Skeletal muscle tissue (tissue), 4 donors: ENCODE data around the gene ERVK3-1. TPM values are rescaled to one million over a fixed set of nuclear protein-coding genes. Genes with fewer than 3 reads are reported as not detected.
"Not testable (repeated sequence)": the region's sequence is repeated elsewhere in the genome, so short reads cannot be mapped to it uniquely, and the experiment has no call there.

Source experiments
- H3K27ac ChIP-seq: one replicate; pipeline ENCODE4 v1.7.0; 2013; ENCODE audit warnings: mild to moderate bottlenecking, low read depth, low read length, inconsistent platforms
- H3K27me3 ChIP-seq, 3 donors: one replicate each; pipeline ENCODE4 v1.7.0; 2013; ENCODE audit warnings: low read length in 3 of 3; ENCODE audit not compliant: control insufficient read depth in 3 of 3, insufficient read depth in 3 of 3
- H3K36me3 ChIP-seq, 3 donors: one replicate each; pipeline ENCODE4 v1.7.0; 2013; ENCODE audit warnings: low read length in 3 of 3; ENCODE audit not compliant: control insufficient read depth in 3 of 3, insufficient read depth in 3 of 3
- H3K4me1 ChIP-seq, 3 donors: one replicate each; pipeline ENCODE4 v1.7.0; 2013; ENCODE audit warnings: low read length in 3 of 3, mild to moderate bottlenecking in 3 of 3; ENCODE audit not compliant: control insufficient read depth in 3 of 3, insufficient read depth in 3 of 3
- H3K4me3 ChIP-seq, 3 donors: one replicate each; pipeline ENCODE4 v1.7.0; 2013; ENCODE audit warnings: low read length in 3 of 3
- H3K9ac ChIP-seq, 3 donors: one replicate each; pipeline ENCODE4 v1.7.0; 2013; ENCODE audit warnings: low read length in 3 of 3, mild to moderate bottlenecking in 3 of 3, moderate library complexity in 2 of 3, low read depth in 1 of 3
- H3K9me3 ChIP-seq, 3 donors: one replicate each; pipeline ENCODE4 v1.7.0; 2013; ENCODE audit warnings: low read length in 3 of 3; ENCODE audit not compliant: control insufficient read depth in 3 of 3
- total RNA-seq: library from RNA; depleted of rRNA; stranded (reverse); fragments of >200 nt; gene quantifications from one replicate; pipeline ENCODE4 v1.2.3, GENCODE V29; 2014
- donor health status: Osteomylitis.

Gene ERVK3-1, protein sequence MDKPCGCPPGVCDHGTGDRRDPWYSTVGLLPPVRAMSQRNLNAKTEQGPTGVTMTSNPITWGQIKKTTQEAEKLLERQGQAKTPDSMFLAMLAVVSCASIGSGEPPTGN
- 14.1 TPM for total RNA-seq

DNA sequence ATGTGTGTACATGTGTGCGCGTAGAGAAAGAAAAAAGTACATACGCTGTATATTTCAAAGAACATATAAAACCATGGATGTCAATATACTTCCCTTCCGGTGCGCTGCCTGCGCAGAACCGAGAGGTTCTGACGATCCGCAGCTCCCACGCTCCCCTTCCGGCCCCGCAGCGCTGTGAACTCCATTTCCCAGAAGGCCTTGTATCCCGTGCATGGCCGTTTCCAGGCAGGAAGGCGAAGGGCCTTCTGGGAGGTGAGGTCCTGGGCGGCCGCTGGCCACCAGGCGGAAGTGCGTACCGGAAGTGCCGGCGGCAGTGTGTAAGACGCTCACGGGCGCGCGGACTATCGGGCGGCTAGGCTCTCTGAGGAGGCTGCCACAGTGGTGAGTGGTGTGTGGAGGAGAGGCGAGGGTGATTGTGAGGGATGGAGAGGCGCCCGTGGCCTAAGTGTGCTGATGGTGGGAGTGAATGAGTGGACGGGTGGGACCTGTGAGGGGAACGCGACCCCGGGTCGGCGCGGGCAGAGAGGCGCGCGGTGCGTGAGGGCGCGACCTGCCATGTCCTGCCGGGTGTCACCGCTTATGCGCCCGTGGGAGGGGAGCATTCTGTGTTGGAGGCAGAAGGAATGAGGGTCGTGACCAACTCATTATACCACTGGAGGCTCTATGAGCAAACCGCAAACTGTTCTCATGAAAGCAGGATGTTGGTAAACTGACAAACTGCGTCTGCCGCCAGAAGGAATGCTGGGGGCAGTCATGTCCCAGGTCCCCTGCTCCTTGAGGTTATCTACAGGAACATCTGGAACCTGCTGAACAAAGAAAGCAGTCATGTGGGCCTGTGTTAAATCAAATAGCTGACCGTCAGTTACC lies at the start of gene ERVK3-1:
ERVK3-1 (plus strand) TSS at position 313 of the 867 bp plus-strand sequence. CDS start 6,792 bp downstream, outside the sequence.
- H3K27me3 ChIP-seq = no peaks in the 10 kb centered on the region
- peak within 1 kb of the TSS; percentile 84 to 100 (median 99) for H3K4me3 ChIP-seq
- peaks cover 0 to 4% (median 0%) of the 10 kb centered on the region in 3 donors for H3K9me3 ChIP-seq
- peaks cover 9 to 18% (median 13%) of the 10 kb centered on the region in 3 donors for H3K4me1 ChIP-seq
- peak within 1 kb of the TSS; percentile 91 for H3K27ac ChIP-seq
- H3K9ac ChIP-seq = peak within 1 kb of the TSS; percentile 93 to 96 (median 95)
- H3K36me3 ChIP-seq = peaks cover 17 to 33% (median 28%) of the 10 kb centered on the region in 3 donors

DNA sequence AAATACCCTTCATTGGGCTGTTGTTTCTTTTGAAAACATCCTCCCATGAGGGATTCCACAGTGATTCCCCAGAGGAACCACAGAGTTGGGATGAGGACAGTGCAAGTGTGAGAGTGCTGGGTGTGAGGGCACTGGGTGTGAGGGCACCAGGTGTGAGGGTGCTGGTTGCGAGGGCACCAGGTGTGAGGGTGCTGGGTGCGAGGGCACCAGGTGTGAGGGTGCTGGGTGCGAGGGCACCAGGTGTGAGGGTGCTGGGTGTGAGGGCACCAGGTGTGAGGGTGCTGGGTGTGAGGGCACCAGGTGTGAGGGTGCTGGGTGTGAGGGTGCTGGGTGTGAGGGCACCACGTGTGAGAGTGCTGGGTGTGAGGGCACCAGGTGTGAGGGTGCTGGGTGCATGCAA lies 46.9 kb upstream of the ERVK3-1 start:
- not testable (repeated sequence) for H3K4me1 ChIP-seq, H3K27ac ChIP-seq, H3K9ac ChIP-seq, H3K27me3 ChIP-seq
- Histone ChIP-seq H3K9me3 (peaks cover 59 to 74% (median 67%) of the 10 kb centered on the region in 3 donors), H3K36me3 (peaks cover 66 to 78% (median 72%) of the 10 kb centered on the region in 3 donors), H3K4me3 (peak overlapping the region; percentile 17 to 60 (median 59))

DNA sequence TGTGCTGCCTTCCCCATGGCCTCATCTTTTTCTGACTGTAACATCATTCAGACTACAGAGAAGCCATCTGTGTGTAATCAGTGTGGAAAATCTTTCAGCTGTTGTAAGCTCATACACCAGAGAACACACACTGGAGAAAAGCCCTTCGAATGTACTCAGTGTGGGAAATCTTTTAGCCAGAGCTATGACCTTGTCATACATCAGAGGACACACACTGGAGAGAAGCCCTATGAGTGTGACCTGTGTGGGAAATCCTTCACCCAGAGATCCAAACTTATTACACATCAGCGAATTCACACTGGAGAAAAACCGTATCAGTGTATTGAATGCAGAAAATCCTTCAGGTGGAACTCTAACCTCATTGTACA lies 43.6 kb upstream of the ERVK3-1 start:
- no peak overlapping the region for H3K9ac ChIP-seq
- H3K27ac ChIP-seq = no peak overlapping the region
- H3K4me3 ChIP-seq = peak overlapping the region; percentile 0 to 60 (median 42)
- H3K9me3 ChIP-seq = peaks cover 66 to 71% (median 70%) of the 10 kb centered on the region in 3 donors
- peaks cover 65 to 74% (median 66%) of the 10 kb centered on the region in 3 donors for H3K36me3 ChIP-seq
- H3K4me1 ChIP-seq = no peaks in the 10 kb centered on the region
- no peaks in the 10 kb centered on the region for H3K27me3 ChIP-seq

DNA sequence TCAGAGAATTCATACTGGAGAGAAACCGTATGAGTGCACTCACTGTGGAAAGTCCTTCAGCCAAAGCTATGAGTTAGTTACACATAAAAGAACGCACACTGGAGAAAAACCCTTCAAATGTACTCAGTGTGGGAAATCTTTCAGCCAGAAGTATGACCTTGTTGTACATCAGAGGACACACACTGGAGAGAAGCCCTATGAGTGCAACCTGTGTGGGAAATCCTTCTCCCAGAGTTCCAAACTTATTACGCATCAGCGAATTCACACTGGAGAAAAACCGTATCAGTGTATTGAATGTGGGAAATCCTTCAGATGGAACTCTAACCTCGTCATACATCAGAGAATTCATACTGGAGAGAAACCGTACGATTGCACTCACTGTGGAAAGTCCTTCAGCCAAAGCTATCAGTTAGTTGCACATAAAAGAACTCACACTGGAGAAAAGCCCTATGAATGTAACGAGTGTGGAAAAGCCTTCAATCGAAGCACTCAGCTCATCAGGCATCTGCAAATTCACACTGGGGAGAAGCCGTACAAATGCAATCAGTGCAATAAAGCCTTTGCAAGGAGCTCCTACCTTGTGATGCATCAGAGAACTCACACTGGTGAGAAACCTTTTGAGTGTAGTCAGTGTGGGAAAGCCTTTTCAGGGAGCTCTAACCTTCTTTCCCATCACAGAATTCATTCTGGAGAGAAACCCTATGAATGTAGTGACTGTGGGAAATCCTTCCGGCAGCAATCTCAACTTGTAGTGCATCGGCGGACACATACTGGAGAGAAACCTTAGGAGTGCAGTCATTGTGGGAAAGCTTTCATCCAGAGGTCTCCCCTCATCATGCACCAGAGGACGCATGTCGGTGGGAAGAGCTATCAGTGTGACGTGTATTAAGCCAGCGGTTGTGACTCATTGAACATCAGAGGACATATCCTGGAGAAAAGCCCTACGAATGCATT lies 42.9 kb upstream of the ERVK3-1 start:
- Histone ChIP-seq H3K4me3 (peak overlapping the region; percentile 42 to 60 (median 58)), H3K36me3 (peaks cover 62 to 75% (median 64%) of the 10 kb centered on the region in 3 donors)

DNA sequence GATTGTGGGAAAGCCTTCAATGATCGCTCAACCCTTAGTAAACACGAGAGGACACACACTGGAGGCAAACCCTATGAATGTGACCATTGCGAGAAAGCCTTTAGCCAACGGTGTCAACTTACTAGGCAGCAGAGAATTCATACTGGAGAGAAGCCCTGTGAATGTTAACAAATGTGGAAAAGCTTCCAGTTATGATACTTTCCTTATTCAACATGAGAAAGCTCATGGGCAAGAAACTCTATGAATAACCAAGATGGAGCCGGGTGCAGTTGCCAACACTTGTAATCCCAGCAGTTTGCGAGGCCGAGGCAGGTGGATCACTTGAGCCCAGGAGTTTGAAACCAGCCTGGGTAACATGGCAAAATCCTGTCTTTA lies 42.3 kb upstream of the ERVK3-1 start:
- peaks cover 60 to 69% (median 67%) of the 10 kb centered on the region in 3 donors for H3K9me3 ChIP-seq
- no peak overlapping the region for H3K27ac ChIP-seq
- no peaks in the 10 kb centered on the region for H3K4me1 ChIP-seq
- peaks cover 55 to 69% (median 57%) of the 10 kb centered on the region in 3 donors for H3K36me3 ChIP-seq
- H3K9ac ChIP-seq = no peak overlapping the region
- H3K4me3 ChIP-seq = peak overlapping the region; percentile 42 to 60 (median 58)
- H3K27me3 ChIP-seq = no peaks in the 10 kb centered on the region

More for the DNA sequence above, 42.9 kb upstream of the ERVK3-1 start:
- H3K27me3 ChIP-seq = no peaks in the 10 kb centered on the region
- no peak overlapping the region for H3K9ac ChIP-seq
- no peaks in the 10 kb centered on the region for H3K4me1 ChIP-seq
- no peak overlapping the region for H3K27ac ChIP-seq
- H3K9me3 ChIP-seq = peaks cover 66 to 75% (median 73%) of the 10 kb centered on the region in 3 donors

DNA sequence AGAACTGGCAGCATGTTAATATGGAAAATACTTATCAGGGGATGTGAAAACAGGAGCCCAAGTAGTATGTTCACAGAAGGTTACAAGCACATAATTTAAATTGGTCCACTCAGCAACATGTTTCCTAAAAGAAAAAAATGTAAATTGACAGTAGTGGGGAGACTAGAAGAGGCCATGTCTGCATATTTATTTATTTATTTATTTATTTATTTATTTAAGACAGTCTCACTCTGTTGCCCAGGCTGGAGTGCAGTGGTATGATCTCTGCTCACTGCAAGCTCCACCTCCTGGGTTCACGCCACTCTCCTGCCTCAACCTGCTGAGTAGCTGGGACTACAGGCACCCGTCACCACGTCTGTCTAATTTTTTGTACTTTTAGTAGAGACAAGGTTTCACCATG lies 40.1 kb upstream of the ERVK3-1 start:
- H3K27ac ChIP-seq = no peak overlapping the region
- no peaks in the 10 kb centered on the region for H3K4me1 ChIP-seq
- peaks cover 45 to 64% (median 56%) of the 10 kb centered on the region in 3 donors for H3K9me3 ChIP-seq
- peaks cover 40 to 57% (median 41%) of the 10 kb centered on the region in 3 donors for H3K36me3 ChIP-seq
- H3K27me3 ChIP-seq = no peaks in the 10 kb centered on the region
- H3K4me3 ChIP-seq = no peak overlapping the region
- no peak overlapping the region for H3K9ac ChIP-seq

DNA sequence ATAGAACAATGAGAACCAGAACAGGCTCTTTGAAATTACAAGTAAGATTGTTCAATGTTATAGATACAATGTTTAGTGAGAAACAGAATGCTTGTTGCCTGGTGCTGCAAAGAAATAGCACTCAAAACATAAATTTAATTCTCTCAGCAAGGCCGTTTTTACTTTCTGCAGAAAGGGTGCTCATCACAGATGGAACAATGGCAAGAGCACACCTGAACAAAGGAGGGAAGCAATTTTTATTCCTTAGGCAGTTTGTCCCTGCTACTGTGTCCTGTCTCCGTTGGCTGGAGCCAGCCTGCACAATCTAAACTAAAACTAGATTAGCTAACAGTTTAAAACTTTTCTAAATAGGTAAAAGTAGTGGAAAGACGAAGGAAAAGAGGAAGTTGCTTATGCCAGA lies 36.8 kb upstream of the ERVK3-1 start:
- Histone ChIP-seq H3K27ac (no peak overlapping the region), H3K36me3 (peaks cover 11 to 39% (median 17%) of the 10 kb centered on the region in 3 donors), H3K9me3 (peaks cover 26 to 44% (median 35%) of the 10 kb centered on the region in 3 donors), H3K27me3 (no peaks in the 10 kb centered on the region), H3K4me1 (no peaks in the 10 kb centered on the region), H3K9ac (no peak overlapping the region), H3K4me3 (peak overlapping the region; percentile 4 to 29 (median 26))

DNA sequence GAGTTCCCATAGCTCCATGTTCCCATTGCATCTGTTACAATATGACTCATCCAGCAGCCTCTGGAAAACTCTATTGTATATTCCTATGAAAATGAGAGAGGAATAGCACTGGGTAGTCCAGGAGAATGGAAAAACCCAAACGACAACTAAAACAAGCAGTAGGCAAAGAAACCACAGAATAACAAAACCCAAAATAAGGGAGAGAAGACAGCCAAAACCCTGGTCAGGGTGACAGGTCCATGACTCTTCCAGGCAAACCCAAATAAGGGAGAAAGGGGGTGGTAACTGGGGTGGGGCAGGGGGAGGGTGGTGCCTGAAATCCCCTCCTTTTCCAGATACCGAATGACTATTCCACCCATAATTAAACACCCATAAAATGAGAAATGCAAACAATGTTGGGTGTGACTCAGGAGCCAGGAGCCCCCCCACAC lies 30.4 kb upstream of the ERVK3-1 start:
- peaks cover 0 to 29% (median 7%) of the 10 kb centered on the region in 3 donors for H3K36me3 ChIP-seq
- no peak overlapping the region for H3K27ac ChIP-seq
- peaks cover 0 to 6% (median 0%) of the 10 kb centered on the region in 3 donors for H3K27me3 ChIP-seq
- H3K9ac ChIP-seq = no peak overlapping the region
- H3K4me1 ChIP-seq = peaks cover 4 to 15% (median 8%) of the 10 kb centered on the region in 3 donors
- no peak overlapping the region for H3K4me3 ChIP-seq
- peaks cover 13 to 19% (median 18%) of the 10 kb centered on the region in 3 donors for H3K9me3 ChIP-seq

DNA sequence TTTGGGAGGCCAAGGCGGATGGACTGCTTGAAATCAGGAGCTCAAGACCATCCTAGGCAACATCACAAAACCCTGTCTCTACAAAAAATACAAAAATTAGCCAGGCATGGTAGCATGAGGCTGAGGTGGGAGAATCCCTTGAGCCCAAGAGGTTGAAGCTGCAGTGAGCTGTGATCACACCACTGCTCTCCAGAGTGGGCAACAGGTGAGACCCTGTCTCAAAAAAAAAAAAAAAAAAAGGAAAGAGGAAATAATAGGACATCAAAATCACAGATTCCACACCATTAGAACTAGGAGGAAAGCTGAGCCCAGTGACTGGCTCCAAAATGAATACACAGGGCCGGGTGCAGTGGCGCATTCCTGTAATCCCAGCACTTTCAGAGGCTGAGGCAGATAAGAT lies 29.6 kb upstream of the ERVK3-1 start:
- H3K9me3 ChIP-seq = peaks cover 12 to 18% (median 12%) of the 10 kb centered on the region in 3 donors
- H3K4me3 ChIP-seq = no peak overlapping the region
- no peak overlapping the region for H3K27ac ChIP-seq
- H3K27me3 ChIP-seq = peaks cover 0 to 6% (median 2%) of the 10 kb centered on the region in 3 donors
- peaks cover 6 to 15% (median 13%) of the 10 kb centered on the region in 3 donors for H3K4me1 ChIP-seq
- H3K36me3 ChIP-seq = peaks cover 0 to 26% (median 10%) of the 10 kb centered on the region in 3 donors
- no peak overlapping the region for H3K9ac ChIP-seq
